Retinal pigment epithelial cell (primary cell): ENCODE results near the gene MAP4K4.
A peak's percentile ranks its signal among the peaks of the same experiment; 100 is the strongest.

ENCODE experiments used
- DNase-seq: peaks from one replicate; pipeline ENCODE4 v3.0.0-alpha.2; 2010; ENCODE audit warnings: low read depth
- H3K4me3 ChIP-seq: 2 replicates; pipeline ENCODE4 v1.5.1; 2011; ENCODE audit warnings: mild to moderate bottlenecking, low read length, control low read depth, moderate library complexity
- TF ChIP-seq, protein P1 (sequence below): conservative IDR thresholded peaks from 2 replicates; pipeline ENCODE4 v1.5.1; 2011; ENCODE audit warnings: low read depth, low read length, control low read depth, inconsistent platforms

Gene MAP4K4

DNA sequence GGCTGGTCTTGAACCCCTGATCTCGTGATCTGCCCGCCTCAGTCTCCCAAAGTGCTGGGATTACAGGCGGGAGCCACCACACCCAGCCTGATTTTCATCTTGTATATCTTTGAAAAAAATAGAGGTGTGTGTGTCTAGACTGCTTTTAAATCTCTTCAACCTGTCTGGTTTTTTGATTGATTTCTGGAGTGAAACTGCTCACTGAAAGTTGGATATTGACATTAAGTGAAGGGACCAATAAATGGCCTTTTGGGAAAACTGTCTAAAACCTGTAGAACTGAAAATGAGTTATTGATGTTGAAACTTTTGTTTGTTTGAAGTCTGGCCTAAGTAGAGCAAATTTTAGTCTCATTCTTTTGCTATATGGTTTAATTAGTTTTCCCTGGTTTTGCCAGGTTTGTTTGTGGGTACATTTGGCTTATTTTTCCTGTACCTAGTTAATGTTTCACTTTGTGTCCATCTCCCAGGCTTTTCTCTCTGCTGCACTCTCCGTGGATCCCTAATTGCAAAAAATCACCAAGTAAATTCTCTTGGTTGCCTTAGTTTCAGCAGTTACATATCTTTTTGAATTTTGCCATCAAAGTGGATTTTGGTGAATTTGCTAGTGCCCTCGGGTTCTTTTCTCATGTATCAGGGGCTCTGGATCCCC lies 144.3 kb downstream of the MAP4K4 start:
- no peak for DNase-seq
- H3K4me3 ChIP-seq: no peak overlapping the region
- TF ChIP-seq, protein P1, sequence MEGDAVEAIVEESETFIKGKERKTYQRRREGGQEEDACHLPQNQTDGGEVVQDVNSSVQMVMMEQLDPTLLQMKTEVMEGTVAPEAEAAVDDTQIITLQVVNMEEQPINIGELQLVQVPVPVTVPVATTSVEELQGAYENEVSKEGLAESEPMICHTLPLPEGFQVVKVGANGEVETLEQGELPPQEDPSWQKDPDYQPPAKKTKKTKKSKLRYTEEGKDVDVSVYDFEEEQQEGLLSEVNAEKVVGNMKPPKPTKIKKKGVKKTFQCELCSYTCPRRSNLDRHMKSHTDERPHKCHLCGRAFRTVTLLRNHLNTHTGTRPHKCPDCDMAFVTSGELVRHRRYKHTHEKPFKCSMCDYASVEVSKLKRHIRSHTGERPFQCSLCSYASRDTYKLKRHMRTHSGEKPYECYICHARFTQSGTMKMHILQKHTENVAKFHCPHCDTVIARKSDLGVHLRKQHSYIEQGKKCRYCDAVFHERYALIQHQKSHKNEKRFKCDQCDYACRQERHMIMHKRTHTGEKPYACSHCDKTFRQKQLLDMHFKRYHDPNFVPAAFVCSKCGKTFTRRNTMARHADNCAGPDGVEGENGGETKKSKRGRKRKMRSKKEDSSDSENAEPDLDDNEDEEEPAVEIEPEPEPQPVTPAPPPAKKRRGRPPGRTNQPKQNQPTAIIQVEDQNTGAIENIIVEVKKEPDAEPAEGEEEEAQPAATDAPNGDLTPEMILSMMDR: no peak

DNA sequence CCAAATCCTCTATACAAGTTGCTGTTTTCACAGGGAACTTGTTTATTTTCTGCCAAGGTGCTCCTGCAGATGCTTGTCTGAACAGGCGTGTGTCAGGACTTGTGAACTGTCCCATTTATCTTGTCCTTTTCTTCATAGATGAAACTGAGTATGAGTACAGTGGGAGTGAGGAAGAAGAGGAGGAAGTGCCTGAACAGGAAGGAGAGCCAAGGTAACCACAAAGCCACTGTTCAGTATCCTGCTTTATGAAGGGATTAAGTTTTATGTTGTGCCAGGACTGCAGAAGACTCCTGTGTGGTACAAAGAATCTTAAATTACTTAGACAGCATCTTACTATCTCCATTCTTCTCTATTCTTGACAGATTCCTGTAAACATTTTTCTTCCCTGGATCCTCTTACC lies 145.0 kb downstream of the MAP4K4 start:
- TF ChIP-seq, protein P1: no peak
- DNase-seq: no peak
- H3K4me3 ChIP-seq: no peak overlapping the region

DNA sequence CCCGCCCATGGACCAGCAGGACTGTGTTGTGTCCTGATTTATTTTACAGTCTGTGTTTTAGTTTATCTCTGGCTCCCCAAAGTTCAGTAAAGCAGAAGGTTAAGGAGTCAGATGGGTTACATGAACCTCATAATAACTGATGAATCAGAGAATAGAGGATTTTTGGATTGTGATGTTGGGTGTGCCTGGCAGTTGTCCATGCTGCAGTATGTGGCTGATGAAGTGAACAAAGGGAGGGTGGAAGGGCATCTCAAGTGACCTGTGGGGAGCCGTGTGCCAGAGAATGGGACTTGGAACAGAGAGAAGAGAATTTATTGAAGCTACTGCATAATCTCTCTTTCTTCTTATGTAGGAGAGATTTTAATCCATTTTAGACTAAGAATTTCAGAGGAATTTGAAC lies 145.5 kb downstream of the MAP4K4 start:
- H3K4me3 ChIP-seq: no peak overlapping the region
- TF ChIP-seq, protein P1: no peak
- DNase-seq: no peak

DNA sequence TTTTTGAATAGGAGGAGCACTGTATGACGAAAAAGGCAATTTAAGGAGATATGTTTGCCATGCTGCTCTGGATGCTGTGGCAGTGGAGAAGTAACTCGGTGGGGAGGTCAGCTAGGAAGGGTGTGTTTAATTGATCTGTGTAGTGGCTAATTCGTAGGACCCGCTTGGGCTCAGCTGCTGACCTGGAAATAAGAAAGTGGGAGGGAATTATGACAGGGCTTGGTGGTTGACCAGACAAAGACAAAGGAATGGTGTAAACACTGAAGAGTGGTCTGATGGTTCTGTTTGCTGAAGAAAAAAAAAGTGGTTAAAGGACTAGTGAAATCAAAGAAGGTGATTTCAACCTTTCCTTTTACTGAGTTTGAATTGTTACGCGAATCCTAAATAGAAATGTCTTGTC lies 146.0 kb downstream of the MAP4K4 start:
- TF ChIP-seq, protein P1: no peak
- H3K4me3 ChIP-seq: no peak overlapping the region
- no peak for DNase-seq

DNA sequence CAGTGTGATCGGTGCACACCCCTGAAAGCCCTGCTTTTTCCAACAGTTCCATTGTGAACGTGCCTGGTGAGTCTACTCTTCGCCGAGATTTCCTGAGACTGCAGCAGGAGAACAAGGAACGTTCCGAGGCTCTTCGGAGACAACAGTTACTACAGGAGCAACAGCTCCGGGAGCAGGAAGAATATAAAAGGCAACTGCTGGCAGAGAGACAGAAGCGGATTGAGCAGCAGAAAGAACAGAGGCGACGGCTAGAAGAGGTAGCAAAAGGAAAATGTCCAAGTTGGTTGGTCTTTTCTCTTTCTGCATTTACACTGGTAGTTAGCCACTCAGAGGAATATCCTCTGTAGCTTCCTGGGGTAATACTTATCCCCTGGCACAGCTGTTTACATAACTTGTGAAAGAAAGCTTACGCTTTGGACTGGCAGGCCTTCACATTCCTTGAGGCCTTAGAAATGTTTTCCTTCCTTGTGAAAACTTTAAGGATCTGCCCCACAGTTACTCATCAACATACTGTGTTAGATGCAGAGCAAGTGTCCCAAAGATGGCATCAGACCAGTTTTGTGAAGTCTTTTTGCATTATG lies 146.6 kb downstream of the MAP4K4 start:
- H3K4me3 ChIP-seq: no peak overlapping the region
- peak; percentile 68 for DNase-seq
- TF ChIP-seq, protein P1: no peak

DNA sequence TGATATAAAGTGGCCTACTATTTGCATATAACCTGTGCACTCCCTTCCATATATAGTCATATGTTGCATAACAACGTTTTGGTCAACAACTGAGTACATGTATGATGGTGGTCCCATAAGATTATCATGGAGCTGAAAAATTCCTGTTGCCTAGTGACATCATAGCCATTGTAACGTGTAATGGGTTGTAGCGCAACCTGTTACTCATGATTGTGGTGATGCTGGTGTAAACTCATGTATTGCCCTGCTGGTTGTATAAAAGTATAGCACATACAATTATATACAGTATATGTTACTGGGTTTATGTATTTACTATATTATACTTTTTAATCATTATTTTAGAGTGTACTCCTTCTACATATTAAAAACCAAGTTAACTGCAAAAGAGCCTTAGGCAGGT lies 149.5 kb downstream of the MAP4K4 start:
- TF ChIP-seq, protein P1: no peak
- H3K4me3 ChIP-seq: no peak overlapping the region
- no peak for DNase-seq

DNA sequence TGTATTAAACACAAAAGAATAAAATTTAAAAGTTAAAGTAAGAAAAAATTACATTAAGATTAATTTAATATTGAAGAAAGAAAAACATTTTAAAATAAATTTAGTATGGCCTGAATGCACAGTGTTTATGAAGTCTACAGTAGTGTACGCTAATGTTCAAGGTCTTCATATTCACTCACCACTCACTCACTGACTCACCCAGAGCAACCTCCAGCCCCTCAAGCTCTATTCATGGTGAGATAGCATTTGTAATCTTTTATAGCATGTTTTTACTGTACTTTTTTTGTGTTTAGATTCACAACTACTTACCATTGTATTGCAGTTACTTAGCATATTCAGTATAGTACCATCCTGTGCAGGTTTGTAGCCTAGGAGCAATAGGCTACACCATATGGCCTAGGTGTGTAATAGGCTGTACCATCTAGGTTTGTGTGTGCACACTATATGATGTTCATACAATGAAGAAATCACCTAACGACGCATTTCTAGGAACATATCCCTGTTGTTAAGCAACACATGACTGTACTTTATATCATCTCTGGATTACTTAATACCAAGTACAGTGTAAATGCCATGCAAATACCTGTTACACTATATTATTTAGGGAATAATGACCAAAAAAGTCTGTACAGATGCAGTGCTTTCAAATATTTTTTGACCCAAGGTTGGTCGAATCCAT lies 150.3 kb downstream of the MAP4K4 start:
- TF ChIP-seq, protein P1: no peak
- DNase-seq: no peak
- H3K4me3 ChIP-seq: no peak overlapping the region
